GM15510 (cell line): Measurements from ENCODE around the gene DPYD.

Experiments
- POLR2A ChIP-seq: IDR thresholded peaks from 3 replicates; pipeline ENCODE4 v1.6.1; 2011; ENCODE audit warnings: borderline replicate concordance; ENCODE audit not compliant: insufficient read length; ENCODE audit errors: extremely low read depth

The DPYD gene

GRCh38 chr1:97417661-97418060, 503.2 kb downstream of the DPYD start:
- TF ChIP-seq POLR2A: no peak

DNA sequence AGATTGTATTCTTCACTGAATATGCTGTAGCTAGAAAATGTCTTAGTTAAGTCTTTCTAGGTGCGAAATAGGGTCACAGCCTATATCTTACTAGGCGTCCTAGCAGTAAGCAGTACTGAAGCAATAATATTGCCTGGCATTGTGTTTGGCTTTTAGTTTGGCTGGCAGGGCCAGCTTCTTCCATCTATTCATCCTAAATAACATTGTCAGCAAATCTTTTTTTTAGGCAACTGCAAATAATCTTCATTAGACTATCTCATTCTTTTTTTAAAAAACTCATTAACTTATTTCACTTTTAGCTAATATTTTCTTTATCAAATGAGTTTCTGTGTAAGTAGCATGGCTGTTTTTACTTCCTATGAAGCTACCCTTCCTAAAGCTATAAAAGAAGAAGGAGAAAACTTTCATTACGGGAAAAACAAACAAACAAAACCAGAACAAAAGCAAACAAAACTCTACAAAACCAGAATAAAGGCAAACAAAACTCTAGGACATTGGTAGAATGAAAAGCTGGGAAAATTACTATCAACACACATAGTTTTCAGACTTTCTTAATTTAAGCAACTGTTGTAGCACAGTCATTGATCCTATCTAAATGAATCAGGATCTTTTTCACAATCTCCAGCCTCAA, 506.0 kb downstream of the DPYD start:
- no peak for TF ChIP-seq POLR2A

DNA sequence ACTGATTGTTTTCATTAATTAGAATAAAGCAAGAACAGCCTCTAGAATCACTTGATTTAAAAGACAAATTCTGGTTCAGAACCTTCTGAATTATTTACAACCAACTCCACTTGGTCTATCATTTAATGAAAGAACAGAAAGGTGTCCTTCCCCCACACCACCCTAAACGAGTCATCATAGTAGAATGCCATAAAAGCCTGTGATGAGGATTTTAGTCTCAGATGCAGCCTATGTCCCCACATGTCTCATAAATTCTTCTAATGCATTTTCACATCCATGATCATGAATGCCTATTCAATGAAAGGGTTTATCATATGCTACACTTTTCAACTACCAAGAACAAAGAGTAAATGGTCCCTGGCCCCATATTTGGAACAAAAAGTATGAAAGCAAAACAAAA, 508.1 kb downstream of the DPYD start:
- no peak for TF ChIP-seq POLR2A

GRCh38 chr1:97412166-97412565, 508.7 kb downstream of the DPYD start:
- no peak for TF ChIP-seq POLR2A

DNA sequence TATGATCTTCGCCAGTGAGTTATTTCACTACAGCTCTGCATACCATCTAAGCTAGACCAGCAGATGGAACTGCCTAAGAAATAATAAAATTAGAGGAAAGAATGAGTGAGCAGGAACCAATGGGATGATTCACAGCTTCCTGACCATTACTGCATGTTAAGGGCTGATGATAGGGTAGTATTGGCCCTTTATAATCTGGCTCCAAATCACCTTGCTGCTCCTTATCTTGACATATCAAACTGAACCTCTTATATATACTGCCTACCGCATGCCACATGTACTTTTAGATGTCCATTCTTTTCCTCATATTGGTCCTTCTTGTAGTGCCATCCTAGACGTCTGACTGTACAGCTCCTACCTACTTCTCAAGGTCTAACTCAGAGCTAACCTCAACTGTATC, 524.4 kb downstream of the DPYD start:
- no peak for TF ChIP-seq POLR2A

- no peak for TF ChIP-seq POLR2A
Measured at GRCh38 chr1:97392701-97393100, 528.1 kb downstream of the DPYD start.

- no peak for TF ChIP-seq POLR2A
Measured at GRCh38 chr1:97385536-97386277, 535.1 kb downstream of the DPYD start.

DNA sequence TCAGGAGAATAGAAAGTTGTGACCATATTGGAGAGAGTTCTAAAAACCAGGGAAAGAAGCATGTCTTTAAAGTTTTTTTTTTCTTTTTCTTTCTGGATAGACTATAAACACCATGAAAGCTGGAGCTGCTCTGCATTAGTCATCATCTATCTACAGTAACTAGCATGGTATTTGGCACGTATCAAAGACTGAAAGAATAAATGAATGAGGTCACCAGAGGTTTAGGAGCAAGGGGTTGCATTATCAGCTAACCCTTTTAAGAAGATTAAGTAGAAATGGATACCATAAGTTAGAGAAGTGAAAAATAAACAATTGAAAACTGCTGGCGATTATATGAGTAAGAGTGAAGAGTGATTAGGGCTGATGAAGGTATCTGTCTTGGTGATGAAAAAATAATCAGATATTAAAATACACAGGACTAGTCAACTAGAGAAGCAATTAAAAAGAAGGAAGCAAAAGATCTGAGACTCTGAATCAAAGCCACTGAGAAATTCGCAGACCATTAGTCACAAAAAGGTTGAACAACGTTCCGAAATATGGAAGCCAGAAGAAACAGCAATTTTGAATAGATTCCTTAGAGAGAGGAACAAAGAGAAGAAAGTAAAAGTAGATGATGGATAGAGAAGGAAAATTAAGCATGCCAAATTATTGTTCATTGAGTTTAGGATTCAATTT, 536.4 kb downstream of the DPYD start:
- TF ChIP-seq POLR2A: no peak

GRCh38 chr1:97383797-97384196, 537.0 kb downstream of the DPYD start:
- TF ChIP-seq POLR2A: no peak

GRCh38 chr1:97382206-97382605, 538.6 kb downstream of the DPYD start:
- no peak for TF ChIP-seq POLR2A

- TF ChIP-seq POLR2A: no peak
Measured at GRCh38 chr1:97379387-97380075, 541.3 kb downstream of the DPYD start.

- TF ChIP-seq POLR2A: no peak
Measured at GRCh38 chr1:97378596-97378995, 542.2 kb downstream of the DPYD start.

DNA sequence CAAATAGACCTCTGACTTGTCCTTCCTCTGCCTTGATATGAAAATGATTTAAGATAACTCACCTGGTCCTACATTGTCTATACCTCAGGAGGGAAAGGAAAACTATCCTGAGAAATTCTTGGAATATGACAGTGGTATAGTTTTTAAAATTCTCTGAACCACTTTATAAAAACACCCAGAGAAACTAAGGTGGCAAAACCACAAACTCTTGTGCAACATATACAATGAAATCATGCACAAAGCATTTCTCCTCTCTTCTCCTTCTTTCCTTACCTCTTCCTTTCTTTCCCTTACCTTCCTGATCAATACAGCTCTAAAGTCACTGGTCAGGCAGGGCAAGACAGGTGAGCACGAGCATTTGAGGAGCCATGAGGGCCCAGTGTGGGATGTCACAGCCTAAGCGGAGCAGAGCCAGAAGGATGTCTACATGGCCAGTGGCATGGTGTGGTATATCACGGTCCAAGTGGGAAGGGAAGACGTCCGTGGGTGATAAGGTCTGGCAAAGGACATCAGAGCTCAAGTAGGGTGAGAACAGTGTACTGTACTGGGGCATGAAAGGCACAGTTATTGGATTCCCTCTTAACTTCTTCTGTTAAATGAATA, 543.3 kb downstream of the DPYD start:
- no peak for TF ChIP-seq POLR2A

DNA sequence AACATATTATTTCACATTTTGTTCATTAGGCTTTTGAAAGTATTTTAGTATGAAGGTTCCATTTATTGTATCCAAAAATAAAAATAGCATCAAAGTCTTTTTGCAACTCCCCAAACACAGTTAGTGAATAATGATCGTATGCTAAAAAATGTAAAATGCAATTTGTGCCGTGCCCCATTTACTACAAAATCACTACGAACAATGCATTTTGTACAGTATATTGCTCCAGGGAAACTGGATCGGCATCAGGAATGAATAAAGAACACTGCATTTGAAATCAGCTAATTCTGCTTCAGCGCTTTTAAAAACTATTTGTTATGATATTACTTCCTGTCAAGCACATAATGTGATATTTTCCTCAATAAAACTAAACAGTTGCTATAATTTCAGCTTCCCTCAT, 547.8 kb downstream of the DPYD start:
- no peak for TF ChIP-seq POLR2A

GRCh38 chr1:97372531-97372930, 548.3 kb downstream of the DPYD start:
- no peak for TF ChIP-seq POLR2A
